Stimulated activated CD8-positive, alpha-beta memory T cell treated with anti-CD3 and anti-CD28 coated beads, Interleukin-12 subunit alpha, Interleukin-12 subunit beta, amount 100 ng/mL, for 24 hours (primary cell): ENCODE results near the gene AQP2.
"Not testable (repeated sequence)": the region's sequence is repeated elsewhere in the genome, so short reads cannot be mapped to it uniquely, and the experiment has no call there.

ENCODE experiments used
- DNase-seq: peaks from one replicate; pipeline ENCODE4 v3.0.0-alpha.2; 2020; ENCODE audit errors: extremely low read depth

Gene AQP2

DNA sequence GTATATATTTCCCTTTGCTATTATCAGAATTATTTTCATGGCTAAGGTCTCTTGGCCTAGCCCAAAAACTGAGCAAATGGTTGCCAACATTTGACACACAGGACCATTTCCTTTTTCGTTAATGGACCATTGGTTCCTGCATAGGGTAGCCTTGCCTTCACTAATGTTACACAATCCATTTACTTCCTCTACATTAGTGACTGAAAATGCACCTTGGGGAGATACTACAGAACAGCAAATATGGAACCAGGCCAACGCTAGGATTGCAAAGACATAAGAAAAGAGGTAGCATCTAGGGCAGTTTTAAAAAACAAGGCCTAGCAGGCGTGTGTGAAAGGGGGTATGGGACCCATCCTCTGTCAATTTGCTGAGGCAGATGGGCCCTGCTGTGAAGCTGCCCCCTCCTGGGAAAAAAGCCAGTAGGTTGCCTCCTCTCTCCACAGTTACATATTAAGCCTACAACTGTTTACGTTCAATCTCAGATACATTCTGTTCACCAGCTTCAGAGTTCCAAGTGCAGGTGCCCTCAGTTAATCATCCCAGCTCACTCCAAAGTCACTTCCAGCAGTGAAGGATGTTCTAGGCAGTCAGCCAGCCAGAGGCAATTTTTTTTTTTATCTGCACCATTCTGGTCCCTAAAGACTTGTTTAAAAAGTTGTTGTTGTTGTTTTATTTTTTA is 37.2 kb downstream of the AQP2 start:
- no peak for DNase-seq

DNA sequence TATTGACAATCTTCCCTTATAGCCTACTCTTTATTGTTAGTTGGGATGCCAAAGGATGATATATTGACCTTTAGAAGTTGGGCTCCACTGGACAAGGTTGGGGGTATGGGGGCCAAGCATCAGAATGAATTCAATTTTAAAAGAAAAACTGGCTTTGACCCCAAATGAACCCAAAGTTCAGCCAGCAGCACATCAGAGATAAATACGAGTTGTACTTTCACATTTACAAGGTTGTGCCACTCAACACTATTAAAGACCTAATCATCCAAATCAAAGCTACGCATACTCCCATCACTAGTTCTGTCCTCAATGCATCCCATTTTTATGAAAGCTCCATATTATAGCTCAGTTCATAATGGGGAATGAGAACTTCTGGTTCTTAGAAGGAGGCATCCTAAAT is 38.9 kb downstream of the AQP2 start:
- DNase-seq, result not testable (repeated sequence)

DNA sequence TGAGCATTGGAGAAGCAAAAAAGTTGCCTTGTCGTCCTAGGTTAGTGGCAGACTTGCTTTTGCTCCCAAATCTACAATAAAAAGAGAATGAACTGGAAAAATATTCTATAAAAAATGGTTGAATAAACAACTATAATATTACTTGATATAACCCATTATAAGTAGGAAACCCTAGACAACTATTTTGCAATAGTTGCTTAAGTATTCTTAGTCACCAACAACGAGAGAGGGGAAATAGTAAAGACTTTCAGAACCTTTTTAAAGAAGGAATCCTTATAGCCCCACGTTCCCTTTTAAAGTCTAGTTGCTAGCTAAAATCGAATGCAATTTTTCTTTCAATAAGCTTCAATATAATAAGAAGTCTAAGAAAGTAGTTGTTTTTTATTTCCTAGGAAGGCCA is 39.7 kb downstream of the AQP2 start:
- DNase-seq, result no peak

DNA sequence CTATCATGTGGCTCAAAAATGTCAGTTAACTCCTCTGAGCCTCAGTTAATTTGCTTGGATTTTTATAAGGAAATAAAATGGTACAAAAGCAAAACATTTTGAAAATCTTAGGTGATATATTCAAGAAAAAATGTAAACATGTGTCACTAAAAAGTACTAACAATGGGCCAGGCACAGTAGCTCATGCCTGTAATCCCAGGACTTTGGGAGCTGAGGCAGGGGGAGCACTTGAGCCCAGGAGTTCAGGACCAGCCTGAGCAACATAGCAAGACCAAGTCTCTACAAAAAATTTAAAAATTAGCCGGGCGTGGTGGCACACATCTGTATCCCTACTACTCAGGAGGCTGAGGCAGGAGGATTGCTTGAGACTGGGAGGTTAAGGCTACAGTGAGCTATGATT is 47.9 kb downstream of the AQP2 start:
- DNase-seq, result no peak

DNA sequence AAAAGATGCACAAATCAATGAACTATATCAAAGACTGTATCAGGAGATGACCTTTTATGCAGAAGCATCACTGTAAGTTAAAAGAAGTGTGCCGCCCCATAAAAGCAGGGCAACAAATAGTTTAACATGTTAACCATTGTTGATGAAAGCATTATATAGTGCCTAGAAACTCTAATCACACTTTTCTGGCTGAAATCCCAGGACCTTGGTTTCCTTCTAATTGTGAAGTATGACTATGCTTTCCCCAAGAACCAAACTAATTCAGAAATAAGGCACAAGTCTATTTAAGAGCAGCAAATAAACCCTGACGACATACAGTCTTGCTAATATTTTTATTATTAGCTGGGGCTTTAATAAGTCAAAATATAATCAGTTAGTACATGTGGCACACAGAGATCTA is 53.1 kb downstream of the AQP2 start:
- DNase-seq, result no peak

DNA sequence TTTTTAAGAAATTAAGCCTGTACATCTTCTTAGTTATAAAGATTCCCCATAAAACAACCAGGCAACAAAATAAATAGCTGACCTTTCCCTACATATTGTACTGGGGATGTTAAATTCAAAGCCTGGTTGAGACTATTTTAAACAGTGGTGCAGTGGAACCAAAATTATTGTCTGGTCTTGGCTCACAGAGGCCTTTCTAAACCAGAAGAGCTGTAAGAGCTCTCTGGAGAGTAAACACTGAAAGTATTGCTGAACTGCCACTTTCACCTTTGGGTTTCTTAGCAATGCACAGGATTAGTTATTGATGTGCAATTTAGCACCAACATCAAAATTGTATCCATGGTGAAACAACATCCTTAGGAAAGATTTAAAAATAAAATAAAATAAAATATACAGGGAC is 54.2 kb downstream of the AQP2 start:
- DNase-seq, result no peak

DNA sequence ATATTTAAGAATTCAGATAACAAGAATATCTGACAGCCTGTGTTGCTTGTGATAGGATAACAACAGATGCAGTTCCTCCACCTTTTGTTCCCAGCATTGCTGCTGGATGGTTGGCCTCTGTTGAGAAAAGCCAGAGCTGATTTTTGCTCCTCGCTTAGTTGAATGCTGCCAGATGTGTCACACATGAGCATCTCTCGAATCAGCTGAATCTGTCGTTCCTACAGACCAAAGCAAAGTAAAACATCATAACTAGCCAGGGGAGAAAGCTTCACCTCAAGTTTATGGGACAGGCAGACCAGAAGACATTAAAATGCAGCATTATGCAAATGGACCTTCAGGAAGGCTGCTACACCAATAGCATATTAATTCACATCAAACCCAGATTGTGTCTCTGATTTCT is 54.6 kb downstream of the AQP2 start:
- DNase-seq, result no peak

DNA sequence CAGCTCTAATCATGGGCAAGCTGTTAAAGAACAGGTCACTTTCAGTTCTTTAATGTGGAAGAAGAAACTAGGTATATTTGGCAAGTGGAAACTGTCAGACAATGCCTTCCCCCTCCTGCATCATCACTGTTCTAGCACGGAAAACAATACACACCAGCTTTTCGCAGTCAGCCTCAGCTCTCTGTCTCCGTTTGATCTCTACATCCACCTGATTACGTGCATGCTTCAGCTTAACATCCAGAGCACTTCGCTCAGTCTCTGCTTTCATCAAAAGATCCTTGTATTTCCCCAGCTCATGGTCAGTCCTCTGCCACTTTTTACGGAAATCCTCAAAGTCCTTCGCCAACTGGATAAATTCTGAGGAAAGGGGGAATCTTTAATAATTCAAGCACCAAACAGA is 55.7 kb downstream of the AQP2 start:
- no peak for DNase-seq

DNA sequence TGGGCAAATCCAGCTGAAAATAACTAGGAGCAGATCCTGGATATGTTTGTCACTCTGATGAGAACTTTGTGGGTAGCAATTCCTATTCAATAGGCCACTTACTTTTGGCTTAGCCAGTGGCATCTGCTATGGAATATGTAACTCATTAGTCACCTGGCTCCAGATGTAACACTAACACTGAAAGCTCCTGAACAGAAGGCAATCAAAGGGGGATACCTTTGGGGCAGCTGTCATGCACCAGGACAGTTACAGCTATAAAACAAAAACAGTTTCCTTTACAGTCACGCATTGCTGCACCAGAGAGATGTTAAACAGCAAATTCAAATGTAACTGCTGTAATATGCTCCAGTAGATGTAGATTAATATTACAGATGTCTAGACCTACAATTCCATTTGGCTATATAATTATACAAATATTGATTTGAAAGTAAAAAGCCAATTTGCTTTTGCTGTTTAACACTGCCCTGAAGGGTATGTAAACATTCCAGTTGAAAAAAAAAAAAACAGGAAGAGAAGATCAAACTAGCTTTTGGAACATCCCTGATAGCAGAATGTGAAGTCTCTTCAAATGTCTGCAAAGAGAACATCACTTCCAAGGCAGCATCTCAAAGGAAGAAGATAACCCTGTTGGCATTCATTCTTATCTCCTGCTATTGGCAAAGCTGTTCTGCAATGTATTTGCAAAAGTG is 56.4 kb downstream of the AQP2 start:
- no peak for DNase-seq
